ENCODE measurements around the gene AFG1L.
"Not testable (repeated sequence)": the region's sequence is repeated elsewhere in the genome, so short reads cannot be mapped to it uniquely, and the experiment has no call there.

AFG1L gene

GRCh38 chr6:108288742-108289141 lies 6.1 kb upstream of the AFG1L start:
- DNase-seq (ENCODE audit: low read depth in 2 of 2), result no peak

- no peak for DNase-seq (ENCODE audit: low read depth in 2 of 2)
Observed at GRCh38 chr6:108291091-108291490, 3.8 kb upstream of the AFG1L start.

- not testable (repeated sequence) for DNase-seq (ENCODE audit: low read depth in 2 of 2)
Observed at GRCh38 chr6:108292561-108292960, 2.3 kb upstream of the AFG1L start.

GRCh38 chr6:108293527-108294296 lies 1.1 kb upstream of the AFG1L start:
- no peak for DNase-seq (ENCODE audit: low read depth in 2 of 2)

GRCh38 chr6:108294297-108294726 lies 542 bp upstream of the AFG1L start:
- no peak for DNase-seq (ENCODE audit: low read depth in 2 of 2)

- DNase-seq (ENCODE audit: low read depth in 2 of 2), result no peak
Observed at GRCh38 chr6:108295676-108296075, 822 bp downstream of the AFG1L start.

- no peak for DNase-seq (ENCODE audit: low read depth in 2 of 2)
Observed at GRCh38 chr6:108302386-108302785, 7.5 kb downstream of the AFG1L start.

GRCh38 chr6:108304646-108305045 lies 9.8 kb downstream of the AFG1L start:
- DNase-seq (ENCODE audit: low read depth in 2 of 2), result no peak

GRCh38 chr6:108308641-108309040 lies 13.8 kb downstream of the AFG1L start:
- DNase-seq (ENCODE audit: low read depth in 2 of 2), result not testable (repeated sequence)

- no peak for DNase-seq (ENCODE audit: low read depth in 2 of 2)
Observed at GRCh38 chr6:108309844-108310243, 15.0 kb downstream of the AFG1L start.

GRCh38 chr6:108312605-108313004 lies 17.8 kb downstream of the AFG1L start:
- no peak for DNase-seq (ENCODE audit: low read depth in 2 of 2)

- DNase-seq (ENCODE audit: low read depth in 2 of 2), result no peak
Observed at GRCh38 chr6:108321253-108321747, 26.4 kb downstream of the AFG1L start.

- no peak for DNase-seq (ENCODE audit: low read depth in 2 of 2)
Observed at GRCh38 chr6:108322728-108323127, 27.9 kb downstream of the AFG1L start.

- DNase-seq (ENCODE audit: low read depth in 2 of 2), result no peak
Observed at GRCh38 chr6:108323710-108324466, 29.0 kb downstream of the AFG1L start.

- DNase-seq (ENCODE audit: low read depth in 2 of 2), result not testable (repeated sequence)
Observed at GRCh38 chr6:108330221-108330785, 35.4 kb downstream of the AFG1L start.

GRCh38 chr6:108330806-108331205 lies 36.0 kb downstream of the AFG1L start:
- DNase-seq (ENCODE audit: low read depth in 2 of 2), result no peak

GRCh38 chr6:108331982-108332381 lies 37.1 kb downstream of the AFG1L start:
- DNase-seq (ENCODE audit: low read depth in 2 of 2), result no peak

- no peak for DNase-seq (ENCODE audit: low read depth in 2 of 2)
Observed at GRCh38 chr6:108336971-108337370, 42.1 kb downstream of the AFG1L start.

GRCh38 chr6:108337721-108338120 lies 42.9 kb downstream of the AFG1L start:
- no peak for DNase-seq (ENCODE audit: low read depth in 2 of 2)

GRCh38 chr6:108341372-108341771 lies 46.5 kb downstream of the AFG1L start:
- DNase-seq (ENCODE audit: low read depth in 2 of 2), result no peak

GRCh38 chr6:108343894-108344293 lies 49.0 kb downstream of the AFG1L start:
- DNase-seq (ENCODE audit: low read depth in 2 of 2), result no peak

GRCh38 chr6:108348655-108349349 lies 53.9 kb downstream of the AFG1L start:
- DNase-seq (ENCODE audit: low read depth in 2 of 2), result no peak

Measured in stimulated activated CD8-positive, alpha-beta memory T cell treated with anti-CD3 and anti-CD28 coated beads, Interleukin-2, amount 100 ng/mL, for 1 hour (primary cell).